ENCODE measurements around the gene CRIP3.

Gene CRIP3

GRCh38 chr6:43292341-43292740 is 16.3 kb downstream of the CRIP3 start:
- H3K4me2 ChIP-seq: no peak overlapping the region
- no peaks in the 10 kb centered on the region for H3K9me3 ChIP-seq
- no peak overlapping the region for H3K4me3 ChIP-seq
- H3K4me1 ChIP-seq: peaks cover 18% of the 10 kb centered on the region
- no peak overlapping the region for H3K9ac ChIP-seq
- no peaks in the 10 kb centered on the region for H3K27me3 ChIP-seq
- H3K36me3 ChIP-seq: no peaks in the 10 kb centered on the region
- H4K20me1 ChIP-seq: no peaks in the 10 kb centered on the region
- no peak for TF ChIP-seq Cebpa-rat (IDR thresholded peaks at IDR 0.05)
- no peak overlapping the region for H3K27ac ChIP-seq

GRCh38 chr6:43291708-43292107 is 16.9 kb downstream of the CRIP3 start:
- Histone ChIP-seq H3K27me3 (peaks cover 4% of the 10 kb centered on the region; the same call in 1 of the 2 replicates), H3K27ac (no peak overlapping the region), H3K9ac (no peak overlapping the region), H3K4me2 (no peak overlapping the region), H3K4me1 (peaks cover 25% of the 10 kb centered on the region), H3K4me3 (no peak overlapping the region), H3K36me3 (no peaks in the 10 kb centered on the region), H4K20me1 (no peaks in the 10 kb centered on the region), H3K9me3 (no peaks in the 10 kb centered on the region)
- no peak for TF ChIP-seq Cebpa-rat (IDR thresholded peaks at IDR 0.05)

GRCh38 chr6:43290905-43291355 is 17.7 kb downstream of the CRIP3 start:
- no peaks in the 10 kb centered on the region for H4K20me1 ChIP-seq
- no peaks in the 10 kb centered on the region for H3K36me3 ChIP-seq
- no peak overlapping the region for H3K27ac ChIP-seq
- no peak overlapping the region for H3K9ac ChIP-seq
- H3K4me1 ChIP-seq: peaks cover 32% of the 10 kb centered on the region
- no peaks in the 10 kb centered on the region for H3K9me3 ChIP-seq
- H3K27me3 ChIP-seq: peaks cover 9% of the 10 kb centered on the region
- no peak overlapping the region for H3K4me2 ChIP-seq
- TF ChIP-seq Cebpa-rat (IDR thresholded peaks at IDR 0.05): no peak
- no peak overlapping the region for H3K4me3 ChIP-seq

GRCh38 chr6:43290339-43290904 is 18.2 kb downstream of the CRIP3 start:
- no peak overlapping the region for H3K27ac ChIP-seq
- no peak overlapping the region for H3K9ac ChIP-seq
- no peaks in the 10 kb centered on the region for H4K20me1 ChIP-seq
- peaks cover 14% of the 10 kb centered on the region for H3K27me3 ChIP-seq
- H3K4me3 ChIP-seq: no peak overlapping the region
- H3K4me1 ChIP-seq: peaks cover 37% of the 10 kb centered on the region
- no peaks in the 10 kb centered on the region for H3K9me3 ChIP-seq
- no peak overlapping the region for H3K4me2 ChIP-seq
- no peak for TF ChIP-seq Cebpa-rat (IDR thresholded peaks at IDR 0.05)
- no peaks in the 10 kb centered on the region for H3K36me3 ChIP-seq

GRCh38 chr6:43287717-43288679 is 20.6 kb downstream of the CRIP3 start:
- Histone ChIP-seq H3K9ac (peak overlapping the region; percentile 61; the same call in 1 of the 2 replicates), H3K36me3 (no peaks in the 10 kb centered on the region), H3K4me1 (peaks cover 41% of the 10 kb centered on the region), H3K4me3 (no peak overlapping the region), H3K27ac (peak overlapping the region; percentile 76), H3K4me2 (peak overlapping the region; percentile 93), H3K27me3 (peaks cover 22% of the 10 kb centered on the region), H3K9me3 (no peaks in the 10 kb centered on the region), H4K20me1 (no peaks in the 10 kb centered on the region)
- TF ChIP-seq Cebpa-rat (IDR thresholded peaks at IDR 0.05): no peak

- Histone ChIP-seq H4K20me1 (no peaks in the 10 kb centered on the region), H3K4me3 (no peak overlapping the region), H3K4me2 (peak overlapping the region; percentile 93), H3K4me1 (peaks cover 48% of the 10 kb centered on the region), H3K9ac (peak overlapping the region; percentile 53; the same call in 1 of the 2 replicates), H3K9me3 (no peaks in the 10 kb centered on the region), H3K27me3 (peaks cover 22% of the 10 kb centered on the region), H3K27ac (peak overlapping the region; percentile 76; the same call in 1 of the 2 replicates), H3K36me3 (no peaks in the 10 kb centered on the region)
- no peak for TF ChIP-seq Cebpa-rat (IDR thresholded peaks at IDR 0.05)
Measured at GRCh38 chr6:43286980-43287716, 21.5 kb downstream of the CRIP3 start.

GRCh38 chr6:43286456-43286979 is 22.1 kb downstream of the CRIP3 start:
- Histone ChIP-seq H3K36me3 (no peaks in the 10 kb centered on the region), H3K9ac (no peak overlapping the region), H3K4me2 (peak overlapping the region; percentile 93), H4K20me1 (no peaks in the 10 kb centered on the region), H3K27ac (peak overlapping the region; percentile 76; the same call in 1 of the 2 replicates), H3K27me3 (peaks cover 22% of the 10 kb centered on the region), H3K4me1 (peaks cover 48% of the 10 kb centered on the region), H3K4me3 (no peak overlapping the region), H3K9me3 (no peaks in the 10 kb centered on the region)
- no peak for TF ChIP-seq Cebpa-rat (IDR thresholded peaks at IDR 0.05)

- Histone ChIP-seq H3K4me1 (peaks cover 48% of the 10 kb centered on the region), H3K27me3 (peaks cover 22% of the 10 kb centered on the region), H3K4me3 (no peak overlapping the region), H3K9ac (no peak overlapping the region), H3K4me2 (peak overlapping the region; percentile 93; the same call in 1 of the 2 replicates), H3K36me3 (no peaks in the 10 kb centered on the region), H3K27ac (no peak overlapping the region), H3K9me3 (no peaks in the 10 kb centered on the region), H4K20me1 (no peaks in the 10 kb centered on the region)
- no peak for TF ChIP-seq Cebpa-rat (IDR thresholded peaks at IDR 0.05)
Measured at GRCh38 chr6:43285832-43286231, 22.8 kb downstream of the CRIP3 start.

- H3K4me2 ChIP-seq: no peak overlapping the region
- no peak overlapping the region for H3K27ac ChIP-seq
- no peaks in the 10 kb centered on the region for H3K36me3 ChIP-seq
- H4K20me1 ChIP-seq: no peaks in the 10 kb centered on the region
- TF ChIP-seq Cebpa-rat (IDR thresholded peaks at IDR 0.05): no peak
- peaks cover 48% of the 10 kb centered on the region for H3K4me1 ChIP-seq
- H3K9me3 ChIP-seq: no peaks in the 10 kb centered on the region
- no peak overlapping the region for H3K9ac ChIP-seq
- no peak overlapping the region for H3K4me3 ChIP-seq
- H3K27me3 ChIP-seq: peaks cover 22% of the 10 kb centered on the region
Measured at GRCh38 chr6:43284991-43285781, 23.4 kb downstream of the CRIP3 start.
